ENCODE measurements around the gene PDE4B.
"Not testable (repeated sequence)": the region's sequence is repeated elsewhere in the genome, so short reads cannot be mapped to it uniquely, and the experiment has no call there.

DNA sequence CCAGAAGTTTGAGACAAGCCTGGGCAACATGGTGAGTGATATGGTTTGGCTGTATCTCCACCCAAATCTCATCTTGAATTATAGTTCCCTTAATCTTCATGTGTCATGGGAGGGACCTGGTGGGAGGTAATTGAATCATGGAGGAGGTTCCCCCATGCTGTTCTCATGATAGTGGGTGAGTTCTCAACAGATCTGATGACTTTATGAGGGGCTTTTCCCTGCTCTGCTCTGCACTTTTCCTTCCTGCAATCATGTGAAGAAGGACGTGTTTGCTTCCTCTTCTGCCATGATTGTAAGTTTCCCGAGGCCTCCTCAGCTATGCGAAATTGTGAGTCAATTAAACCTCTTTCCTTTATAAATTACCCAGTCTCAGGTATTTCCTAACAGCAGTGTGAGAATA is 213.8 kb downstream of the PDE4B start:
- not testable (repeated sequence) for TF ChIP-seq CREB1 (IDR thresholded peaks at IDR 0.05; ENCODE audit: low read depth); ZNF217 (IDR thresholded peaks at IDR 0.05); FOXK2 (IDR thresholded peaks at IDR 0.05); HDAC2 (IDR thresholded peaks at IDR 0.05); SP1 (IDR thresholded peaks at IDR 0.05; ENCODE audit: low read depth, low read length); ZSCAN29 (IDR thresholded peaks at IDR 0.05); SIN3A (IDR thresholded peaks at IDR 0.05; ENCODE audit: low read depth, low read length); POLR2A (IDR thresholded peaks at IDR 0.05; ENCODE audit: low read depth, low read length); SPI1 (IDR thresholded peaks at IDR 0.05; ENCODE audit: borderline replicate concordance, insufficient read depth, low read depth, low read length); TCF7 (IDR thresholded peaks at IDR 0.05; ENCODE audit: borderline replicate concordance)
- TF ChIP-seq, protein P1, sequence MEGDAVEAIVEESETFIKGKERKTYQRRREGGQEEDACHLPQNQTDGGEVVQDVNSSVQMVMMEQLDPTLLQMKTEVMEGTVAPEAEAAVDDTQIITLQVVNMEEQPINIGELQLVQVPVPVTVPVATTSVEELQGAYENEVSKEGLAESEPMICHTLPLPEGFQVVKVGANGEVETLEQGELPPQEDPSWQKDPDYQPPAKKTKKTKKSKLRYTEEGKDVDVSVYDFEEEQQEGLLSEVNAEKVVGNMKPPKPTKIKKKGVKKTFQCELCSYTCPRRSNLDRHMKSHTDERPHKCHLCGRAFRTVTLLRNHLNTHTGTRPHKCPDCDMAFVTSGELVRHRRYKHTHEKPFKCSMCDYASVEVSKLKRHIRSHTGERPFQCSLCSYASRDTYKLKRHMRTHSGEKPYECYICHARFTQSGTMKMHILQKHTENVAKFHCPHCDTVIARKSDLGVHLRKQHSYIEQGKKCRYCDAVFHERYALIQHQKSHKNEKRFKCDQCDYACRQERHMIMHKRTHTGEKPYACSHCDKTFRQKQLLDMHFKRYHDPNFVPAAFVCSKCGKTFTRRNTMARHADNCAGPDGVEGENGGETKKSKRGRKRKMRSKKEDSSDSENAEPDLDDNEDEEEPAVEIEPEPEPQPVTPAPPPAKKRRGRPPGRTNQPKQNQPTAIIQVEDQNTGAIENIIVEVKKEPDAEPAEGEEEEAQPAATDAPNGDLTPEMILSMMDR (IDR thresholded peaks at IDR 0.05 in 2 of 3, conservative IDR thresholded peaks at IDR 0.05 in 1 of 3; ENCODE audit: control insufficient read depth in 2 of 3, extremely low read depth in 1 of 3, insufficient read depth in 1 of 3, low read depth in 3 of 3, low read length in 3 of 3), result not testable (repeated sequence)

Data from GM12878 (cell line).